OCI-LY7 (cell line): ENCODE data around the gene IQSEC1. TPM values are rescaled to one million over a fixed set of nuclear protein-coding genes. Genes with fewer than 3 reads are reported as not detected.

Experiments
- BruUV-seq: library from RNA; stranded (reverse); fragments of 400-500 nt; replicated peaks from 2 replicates; lab custom pipeline; 2021; lab: Mats Ljungman, UMichigan
- CTCF ChIA-PET: fragments of 300-600 bp; sonication (Branson Sonifier 250); formaldehyde crosslinking; loops from one replicate; lab custom pipeline; 2022; ENCODE audit warnings: antibody characterized with exemption; ENCODE audit not compliant: unreplicated experiment; lab: Charles Lee
- POLR2A ChIA-PET: fragments of 300-600 bp; sonication (Branson Sonifier 250); formaldehyde crosslinking; loops from one replicate; lab custom pipeline; 2022; ENCODE audit warnings: antibody characterized with exemption; lab: Charles Lee
- DNase-seq: peaks from one replicate; pipeline ENCODE4 v3.0.0-alpha.2; 2015; ENCODE audit warnings: low spot score
- H2AFZ ChIP-seq: fragments of 200-600 bp; sonication (generic), shearing (Covaris generic); 2 replicates; pipeline ENCODE4 v1.6.1; 2014; ENCODE audit warnings: mild to moderate bottlenecking, antibody characterized with exemption, low read length, moderate library complexity
- H3K27ac ChIP-seq: fragments of 200-600 bp; sonication (generic); 2 replicates; pipeline ENCODE4 v1.5.1; 2014; ENCODE audit warnings: mixed run types, low read depth, mild to moderate bottlenecking, moderate library complexity, low read length, inconsistent platforms; ENCODE audit not compliant: poor library complexity, severe bottlenecking
- H3K36me3 ChIP-seq: fragments of 200-600 bp; sonication (generic); 2 replicates; pipeline ENCODE4 v1.6.1; 2014; ENCODE audit warnings: mild to moderate bottlenecking, antibody characterized with exemption, low read length, moderate library complexity, mixed read lengths; ENCODE audit not compliant: insufficient read depth
- H3K4me1 ChIP-seq: fragments of 200-600 bp; sonication (generic); 2 replicates; pipeline ENCODE4 v1.5.1; 2014; ENCODE audit warnings: mild to moderate bottlenecking, low read length; ENCODE audit not compliant: insufficient read depth, poor library complexity, severe bottlenecking
- H3K4me2 ChIP-seq: fragments of 200-600 bp; sonication (generic); 2 replicates; pipeline ENCODE4 v1.6.1; 2014; ENCODE audit warnings: mild to moderate bottlenecking, low read length
- H3K4me3 ChIP-seq: fragments of 200-600 bp; sonication (generic); 2 replicates; pipeline ENCODE4 v1.5.1; 2014; ENCODE audit warnings: mild to moderate bottlenecking, low read depth, low read length; ENCODE audit not compliant: poor library complexity, severe bottlenecking
- H3K79me2 ChIP-seq: fragments of 200-600 bp; sonication (generic); 2 replicates; pipeline ENCODE4 v1.6.1; 2016; ENCODE audit warnings: low read depth, mild to moderate bottlenecking, low read length, moderate library complexity, mixed read lengths; ENCODE audit not compliant: insufficient read depth
- H3K9me2 ChIP-seq: fragments of 200-600 bp; sonication (generic); 2 replicates; pipeline ENCODE4 v1.6.1; 2016; ENCODE audit warnings: mild to moderate bottlenecking, low read length, mixed read lengths; ENCODE audit not compliant: insufficient read depth
- H3K9me3 ChIP-seq: fragments of 200-600 bp; sonication (generic); 2 replicates; pipeline ENCODE4 v1.6.1; 2014; ENCODE audit warnings: mild to moderate bottlenecking, mixed run types, low read length, mixed read lengths
- H4K20me1 ChIP-seq: fragments of 200-600 bp; sonication (generic); 2 replicates; pipeline ENCODE4 v1.6.1; 2014; ENCODE audit warnings: mild to moderate bottlenecking, antibody characterized with exemption, low read length, moderate library complexity, mixed read lengths; ENCODE audit not compliant: insufficient read depth
- EZH2phosphoT487 ChIP-seq: fragments of 200-600 bp; sonication (generic); IDR thresholded peaks from 2 replicates; pipeline ENCODE4 v1.6.1; 2018; ENCODE audit warnings: low read depth, borderline replicate concordance, mild to moderate bottlenecking, mixed run types, antibody characterized with exemption, low read length, moderate library complexity, mixed read lengths
- intact Hi-C: fragments of 100-400 bp; cut with micrococcal nuclease; formaldehyde crosslinking; loops from one replicate; pipeline ENCODE4 v1.10.0; 2022; ENCODE audit not compliant: unreplicated experiment
- total RNA-seq, 2 experiments: library from RNA; depleted of rRNA in 1 of 2; stranded (reverse); fragments of >200 nt in 1 of 2; shearing (Covaris generic) in 1 of 2; gene quantifications; 2 replicates each; pipeline ENCODE4 v1.2.3, GENCODE V29; 2014 to 2022
- TF ChIP-seq, protein P1 (sequence below): fragments of 200-600 bp; sonication (generic); conservative IDR thresholded peaks from 2 replicates; pipeline ENCODE4 v1.5.1; 2014; ENCODE audit warnings: mild to moderate bottlenecking, antibody characterized with exemption, low read length, moderate library complexity, mixed read lengths

Gene IQSEC1
- total RNA-seq, 2 experiments from 2014 or later: 25.2 to 70.1 TPM

DNA sequence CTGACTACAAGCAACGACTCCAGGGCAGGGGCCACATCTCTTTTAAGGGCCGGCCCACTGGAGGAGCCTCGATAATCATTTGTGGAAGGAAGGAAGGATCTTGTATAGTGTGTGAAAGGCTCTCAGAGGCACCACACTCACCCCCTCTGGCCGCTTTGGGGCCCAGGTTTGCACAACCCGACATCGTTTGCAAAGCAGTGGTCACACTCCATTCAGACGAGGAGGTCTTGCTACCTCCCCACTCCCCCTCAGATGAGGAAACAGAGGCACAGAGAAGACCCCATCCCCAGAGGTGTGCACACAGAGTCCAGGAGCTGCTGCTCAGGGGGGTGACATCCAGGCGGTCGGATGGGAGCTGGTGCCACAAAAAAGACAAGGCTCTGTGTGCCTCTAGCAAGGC lies 29.6 kb downstream of the IQSEC1 start:
- H3K4me3 ChIP-seq: no peak overlapping the region
- peaks cover 11% of the 10 kb centered on the region; the same call in 1 of the 2 replicates for H3K36me3 ChIP-seq
- H3K79me2 ChIP-seq: peaks cover 10% of the 10 kb centered on the region
- intact Hi-C loops: no loop called here
- POLR2A ChIA-PET: interaction anchor here (0.6 to 1.0 kb wide), 3 partner anchors 10 to 43 kb away, joined by 3 read pairs; no protein-coding TSS in a partner anchor
- H3K27ac ChIP-seq: no peak overlapping the region
- no peak for DNase-seq
- H3K9me3 ChIP-seq: no peaks in the 10 kb centered on the region
- peaks cover 79% of the 10 kb centered on the region for H3K4me1 ChIP-seq
- no peaks in the 10 kb centered on the region for H4K20me1 ChIP-seq
- H2AFZ ChIP-seq: no peak overlapping the region
- no peaks in the 10 kb centered on the region for H3K9me2 ChIP-seq
- no peak overlapping the region for H3K4me2 ChIP-seq
- BruUV-seq: no TSS peak
- CTCF ChIA-PET: no interaction called here
- TF ChIP-seq EZH2phosphoT487: no peak
- TF ChIP-seq, protein P1, sequence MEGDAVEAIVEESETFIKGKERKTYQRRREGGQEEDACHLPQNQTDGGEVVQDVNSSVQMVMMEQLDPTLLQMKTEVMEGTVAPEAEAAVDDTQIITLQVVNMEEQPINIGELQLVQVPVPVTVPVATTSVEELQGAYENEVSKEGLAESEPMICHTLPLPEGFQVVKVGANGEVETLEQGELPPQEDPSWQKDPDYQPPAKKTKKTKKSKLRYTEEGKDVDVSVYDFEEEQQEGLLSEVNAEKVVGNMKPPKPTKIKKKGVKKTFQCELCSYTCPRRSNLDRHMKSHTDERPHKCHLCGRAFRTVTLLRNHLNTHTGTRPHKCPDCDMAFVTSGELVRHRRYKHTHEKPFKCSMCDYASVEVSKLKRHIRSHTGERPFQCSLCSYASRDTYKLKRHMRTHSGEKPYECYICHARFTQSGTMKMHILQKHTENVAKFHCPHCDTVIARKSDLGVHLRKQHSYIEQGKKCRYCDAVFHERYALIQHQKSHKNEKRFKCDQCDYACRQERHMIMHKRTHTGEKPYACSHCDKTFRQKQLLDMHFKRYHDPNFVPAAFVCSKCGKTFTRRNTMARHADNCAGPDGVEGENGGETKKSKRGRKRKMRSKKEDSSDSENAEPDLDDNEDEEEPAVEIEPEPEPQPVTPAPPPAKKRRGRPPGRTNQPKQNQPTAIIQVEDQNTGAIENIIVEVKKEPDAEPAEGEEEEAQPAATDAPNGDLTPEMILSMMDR: no peak

- no peak for DNase-seq
- intact Hi-C loops: no loop called here
- no peak overlapping the region for H3K27ac ChIP-seq
- H2AFZ ChIP-seq: no peak overlapping the region
- TF ChIP-seq, protein P1: no peak
- no peak for TF ChIP-seq EZH2phosphoT487
- ChIA-PET CTCF (no interaction called here), POLR2A (no interaction called here)
- peaks cover 3% of the 10 kb centered on the region; the same call in 1 of the 2 replicates for H3K79me2 ChIP-seq
- BruUV-seq: no TSS peak
- no peaks in the 10 kb centered on the region for H3K9me2 ChIP-seq
- H3K36me3 ChIP-seq: peaks cover 11% of the 10 kb centered on the region; the same call in 1 of the 2 replicates
- H3K4me3 ChIP-seq: no peak overlapping the region
- H3K4me1 ChIP-seq: peaks cover 70% of the 10 kb centered on the region
- no peaks in the 10 kb centered on the region for H3K9me3 ChIP-seq
- no peak overlapping the region for H3K4me2 ChIP-seq
- no peaks in the 10 kb centered on the region for H4K20me1 ChIP-seq
Observed at GRCh38 chr3:13042715-13043271, 30.4 kb downstream of the IQSEC1 start.

DNA sequence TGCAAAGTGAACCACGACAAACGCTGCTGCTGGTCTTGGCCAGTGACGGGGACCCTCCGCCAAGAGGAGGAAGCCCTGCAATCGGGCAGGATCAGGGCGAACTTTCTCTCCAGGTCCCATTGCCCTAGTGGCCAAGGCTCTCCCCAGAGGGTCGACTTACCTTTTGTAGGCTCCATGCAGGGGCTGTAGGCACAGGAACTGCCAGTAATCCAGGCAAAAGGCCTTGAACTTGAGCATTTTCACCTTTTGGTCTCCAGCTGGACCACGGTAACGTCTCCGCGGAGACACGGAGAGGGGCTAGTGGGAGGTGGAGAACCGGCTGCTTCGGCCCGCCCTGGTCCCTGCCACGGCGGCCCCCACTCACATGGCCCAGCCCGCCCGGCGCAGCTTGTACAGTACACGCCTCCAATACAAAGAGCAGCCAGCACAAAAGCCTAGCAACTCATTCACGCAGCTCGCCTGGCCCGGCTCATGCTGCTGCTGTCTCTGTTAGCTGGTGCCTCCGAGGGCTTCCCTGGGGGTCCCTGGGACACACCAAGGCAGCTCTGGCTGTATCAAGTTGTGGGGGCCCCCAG lies 31.0 kb downstream of the IQSEC1 start:
- H3K79me2 ChIP-seq: no peaks in the 10 kb centered on the region
- CTCF ChIA-PET: no interaction called here
- intact Hi-C loops: no loop called here

More for the DNA sequence above, 31.0 kb downstream of the IQSEC1 start:
- TF ChIP-seq EZH2phosphoT487: no peak
- TF ChIP-seq, protein P1: no peak
- H2AFZ ChIP-seq: no peak overlapping the region
- no peak overlapping the region for H3K27ac ChIP-seq
- no peaks in the 10 kb centered on the region for H3K9me2 ChIP-seq
- H3K36me3 ChIP-seq: peaks cover 15% of the 10 kb centered on the region; the same call in 1 of the 2 replicates
- no TSS peak for BruUV-seq
- H3K4me3 ChIP-seq: no peak overlapping the region
- peaks cover 64% of the 10 kb centered on the region for H3K4me1 ChIP-seq
- no peak overlapping the region for H3K4me2 ChIP-seq
- no peaks in the 10 kb centered on the region for H4K20me1 ChIP-seq
- DNase-seq: no peak
- POLR2A ChIA-PET: no interaction called here
- H3K9me3 ChIP-seq: no peaks in the 10 kb centered on the region
